Neuronal stem cell (in vitro differentiated cells): ENCODE measurements around the gene CLIC4.
"Not testable (repeated sequence)": the region's sequence is repeated elsewhere in the genome, so short reads cannot be mapped to it uniquely, and the experiment has no call there.

ENCODE experiments used
- DNase-seq: peaks from one replicate; pipeline ENCODE4 v3.0.0-alpha.2; 2013; ENCODE audit warnings: low spot score
- H2AFZ ChIP-seq: one replicate; pipeline ENCODE4 v1.6.1; 2013; ENCODE audit warnings: mild to moderate bottlenecking, low read length, inconsistent platforms
- H2AK5ac ChIP-seq: 2 replicates; pipeline ENCODE4 v1.6.1; 2013; ENCODE audit warnings: low read depth, mild to moderate bottlenecking, inconsistent platforms, low read length, moderate library complexity, mixed read lengths
- H2BK120ac ChIP-seq: 2 replicates; pipeline ENCODE4 v1.6.1; 2013; ENCODE audit warnings: low read depth, mild to moderate bottlenecking, inconsistent platforms, low read length, moderate library complexity, mixed read lengths
- H2BK12ac ChIP-seq: one replicate; pipeline ENCODE4 v1.6.1; 2013; ENCODE audit warnings: low read length, inconsistent platforms
- H2BK15ac ChIP-seq: 2 replicates; pipeline ENCODE4 v1.6.1; 2013; ENCODE audit warnings: mild to moderate bottlenecking, low read length, inconsistent platforms, mixed read lengths
- H2BK5ac ChIP-seq: one replicate; pipeline ENCODE4 v1.6.1; 2013; ENCODE audit warnings: inconsistent platforms, mild to moderate bottlenecking, low read length, moderate library complexity
- H3K14ac ChIP-seq: one replicate; pipeline ENCODE4 v1.6.1; 2013; ENCODE audit warnings: low read length, inconsistent platforms
- H3K18ac ChIP-seq: 2 replicates; pipeline ENCODE4 v1.6.1; 2013; ENCODE audit warnings: low read length, inconsistent platforms
- H3K23ac ChIP-seq: 2 replicates; pipeline ENCODE4 v1.6.1; 2013; ENCODE audit warnings: low read depth, mild to moderate bottlenecking, mixed read lengths, low read length, inconsistent platforms; ENCODE audit not compliant: poor library complexity
- H3K27ac ChIP-seq: replicated peaks from 3 replicates; pipeline ENCODE4 v1.5.1; 2013; ENCODE audit warnings: low read length, inconsistent platforms
- H3K27me3 ChIP-seq, 3 experiments: 2 replicates each; pipeline ENCODE4 v1.6.1; 2013; ENCODE audit warnings: low read length in 3 of 3, mild to moderate bottlenecking in 2 of 3, inconsistent platforms in 1 of 3, low read depth in 1 of 3, mixed read lengths in 1 of 3, moderate library complexity in 1 of 3; ENCODE audit not compliant: control insufficient read depth in 3 of 3, insufficient read depth in 3 of 3
- H3K36me3 ChIP-seq, 2 donors: replicated peaks in 1 of 2; 2 replicates each; pipeline ENCODE4 v1.6.1; 2013; ENCODE audit warnings: low read length in 2 of 2; ENCODE audit not compliant: control insufficient read depth in 2 of 2, insufficient read depth in 2 of 2
- H3K4ac ChIP-seq: 2 replicates; pipeline ENCODE4 v1.6.1; 2013; ENCODE audit warnings: inconsistent platforms, mild to moderate bottlenecking, low read length, moderate library complexity
- H3K4me1 ChIP-seq, 2 donors: 1 replicate in 1 of 2; 2 replicates in 1 of 2; pipeline ENCODE4 v1.6.1; 2013; ENCODE audit warnings: low read length in 2 of 2, low read depth in 1 of 2; ENCODE audit not compliant: control insufficient read depth in 2 of 2, insufficient read depth in 1 of 2
- H3K4me2 ChIP-seq: one replicate; pipeline ENCODE4 v1.6.1; 2013; ENCODE audit warnings: mild to moderate bottlenecking, low read length, inconsistent platforms; ENCODE audit not compliant: insufficient read depth, poor library complexity, severe bottlenecking
- H3K4me3 ChIP-seq, 2 donors: 2 replicates each; pipeline ENCODE4 v1.5.1; 2013; ENCODE audit warnings: low read length in 2 of 2, mild to moderate bottlenecking in 2 of 2, inconsistent platforms in 1 of 2, moderate library complexity in 1 of 2
- H3K79me1 ChIP-seq: one replicate; pipeline ENCODE4 v1.6.1; 2013; ENCODE audit warnings: low read depth, mild to moderate bottlenecking, inconsistent platforms, low read length, moderate library complexity
- H3K9ac ChIP-seq: one replicate; pipeline ENCODE4 v1.6.1; 2013; ENCODE audit warnings: mild to moderate bottlenecking, low read depth, low read length, inconsistent platforms; ENCODE audit not compliant: poor library complexity
- H3K9me3 ChIP-seq, 2 donors: replicated peaks in 1 of 2; 2 replicates each; pipeline versions ENCODE3 to v1.6.1; 2013; ENCODE audit warnings: low read length in 2 of 2, mild to moderate bottlenecking in 2 of 2, inconsistent platforms in 1 of 2, low read depth in 1 of 2, mixed read lengths in 1 of 2, moderate library complexity in 1 of 2; ENCODE audit not compliant: control insufficient read depth in 2 of 2, insufficient read depth in 1 of 2
- H4K8ac ChIP-seq: one replicate; pipeline ENCODE4 v1.6.1; 2013; ENCODE audit warnings: low read depth, mild to moderate bottlenecking, inconsistent platforms, low read length, moderate library complexity
- H4K91ac ChIP-seq: one replicate; pipeline ENCODE4 v1.6.1; 2013; ENCODE audit warnings: low read length, low read depth, mild to moderate bottlenecking, inconsistent platforms; ENCODE audit not compliant: poor library complexity
- WGBS, 2 donors: extraction: QIAGEN DNeasy Blood & Tissue Kit; methylation state at CpG; one replicate each; pipeline ENCODE4 v1.1.7; 2013; ENCODE audit warnings: missing lambda C conversion rate in 2 of 2, mixed read lengths in 1 of 2; ENCODE audit not compliant: insufficient read length in 2 of 2, insufficient replicate concordance in 1 of 2; ENCODE audit errors: extremely low coverage in 2 of 2; 5-methylcytosine and 5-hydroxymethylcytosine counted together

CLIC4 gene

DNA sequence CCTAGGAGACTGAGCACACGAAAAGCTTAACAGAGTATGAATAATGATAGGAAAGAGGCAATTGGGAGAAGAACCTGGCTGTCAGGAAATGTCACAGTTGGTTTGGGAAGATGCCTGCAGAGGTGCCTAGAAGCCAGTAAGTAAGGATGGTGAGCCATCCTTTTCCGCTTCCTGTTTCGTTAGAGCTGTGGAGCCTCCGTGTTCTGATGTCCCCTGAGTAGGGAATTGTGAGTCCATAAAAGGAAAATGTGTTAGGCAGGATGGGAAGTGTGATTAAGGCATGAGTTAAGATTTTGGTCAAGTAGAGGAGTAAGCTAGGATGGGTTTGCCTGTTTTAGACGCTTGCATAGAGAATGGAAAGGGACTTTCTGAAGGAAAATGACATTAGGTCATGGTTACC is 9.0 kb downstream of the CLIC4 start:
- Histone ChIP-seq H3K4ac (no peak overlapping the region), H3K79me1 (peaks cover 4% of the 10 kb centered on the region), H4K91ac (no peak overlapping the region), H3K9ac (no peak overlapping the region), H2BK120ac (no peak overlapping the region), H2AK5ac (no peak overlapping the region), H3K36me3 (peaks cover under 1 to 45% of the 10 kb centered on the region in 2 donors), H3K18ac (no peak overlapping the region), H3K9me3 (peaks cover 0 to 4% of the 10 kb centered on the region in 2 donors), H2BK15ac (no peak overlapping the region), H4K8ac (no peak overlapping the region), H2AFZ (no peak overlapping the region), H3K27me3 (no peaks in the 10 kb centered on the region), H3K27ac (no peak overlapping the region), H3K4me1 (no peaks in the 10 kb centered on the region), H3K4me2 (no peak overlapping the region), H3K23ac (no peak overlapping the region), H2BK12ac (no peak overlapping the region), H3K14ac (no peak overlapping the region), H2BK5ac (no peak overlapping the region), H3K4me3 (no peak overlapping the region)
- no peak for DNase-seq
- no CpG with 5 or more reads among the region's 5 CpGs for WGBS, 2 donors

DNA sequence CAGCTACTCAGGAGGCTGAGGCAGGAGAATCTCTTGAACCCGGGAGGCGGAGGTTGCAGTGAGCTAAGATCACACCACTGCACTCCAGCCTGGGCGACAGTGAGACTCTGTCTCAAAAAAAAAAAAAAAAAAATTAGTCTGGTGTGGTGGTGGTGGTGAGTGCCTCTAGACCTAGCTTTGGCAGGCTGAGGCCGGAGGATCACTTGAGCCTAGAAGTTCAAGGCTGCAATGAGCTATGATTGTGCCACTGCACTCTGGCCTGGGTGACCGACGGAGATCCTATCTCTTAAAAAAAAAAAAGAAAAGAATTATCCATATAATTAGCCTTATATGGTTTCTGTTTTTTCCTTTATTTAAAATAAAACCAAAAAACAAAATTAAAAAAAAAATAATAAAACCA is 10.1 kb downstream of the CLIC4 start:
- H3K14ac ChIP-seq, H4K8ac ChIP-seq, H2BK15ac ChIP-seq, H2AFZ ChIP-seq, H3K23ac ChIP-seq, H3K18ac ChIP-seq, H3K79me1 ChIP-seq, H3K4me1 ChIP-seq, H2BK12ac ChIP-seq, H2BK5ac ChIP-seq, DNase-seq, H3K4me3 ChIP-seq, H2AK5ac ChIP-seq, H3K27ac ChIP-seq, H4K91ac ChIP-seq, H3K27me3 ChIP-seq, H3K9me3 ChIP-seq, H3K9ac ChIP-seq, H3K4ac ChIP-seq, H3K4me2 ChIP-seq, H2BK120ac ChIP-seq: not testable (repeated sequence)
- no CpG with 5 or more reads among the region's 6 CpGs for WGBS, 2 donors
- H3K36me3 ChIP-seq: peaks cover 0 to 43% of the 10 kb centered on the region in 2 donors

GRCh38 chr1:24756395-24756794 is 11.1 kb downstream of the CLIC4 start:
- peaks cover 0 to 3% of the 10 kb centered on the region in 2 donors for H3K9me3 ChIP-seq
- H2BK5ac ChIP-seq: no peak overlapping the region
- H2BK12ac ChIP-seq: no peak overlapping the region
- H2AFZ ChIP-seq: no peak overlapping the region
- no peak overlapping the region for H4K91ac ChIP-seq
- H4K8ac ChIP-seq: no peak overlapping the region
- H3K4me3 ChIP-seq: no peak overlapping the region
- no peak overlapping the region for H3K23ac ChIP-seq
- WGBS, 2 donors: no CpG with 5 or more reads among the region's 2 CpGs
- H3K36me3 ChIP-seq: peaks cover 0 to 37% of the 10 kb centered on the region in 2 donors
- no peak overlapping the region for H3K9ac ChIP-seq
- H2AK5ac ChIP-seq: no peak overlapping the region
- no peak overlapping the region for H2BK120ac ChIP-seq
- H3K27me3 ChIP-seq: no peaks in the 10 kb centered on the region
- peaks cover 7% of the 10 kb centered on the region for H3K79me1 ChIP-seq
- no peak overlapping the region for H3K27ac ChIP-seq
- no peak overlapping the region for H3K4ac ChIP-seq
- no peak overlapping the region for H2BK15ac ChIP-seq
- no peak overlapping the region for H3K14ac ChIP-seq
- H3K4me1 ChIP-seq: peaks cover 0 to 3% of the 10 kb centered on the region in 2 donors
- no peak for DNase-seq
- H3K18ac ChIP-seq: no peak overlapping the region
- H3K4me2 ChIP-seq: no peak overlapping the region

- Histone ChIP-seq H2AFZ (no peak overlapping the region), H2BK15ac (no peak overlapping the region), H3K4me1 (peaks cover 0 to 3% of the 10 kb centered on the region in 2 donors), H3K14ac (no peak overlapping the region), H3K18ac (no peak overlapping the region), H3K4ac (no peak overlapping the region), H3K4me3 (no peak overlapping the region), H3K36me3 (peaks cover 0 to 32% of the 10 kb centered on the region in 2 donors), H3K4me2 (no peak overlapping the region), H3K23ac (no peak overlapping the region), H3K9me3 (peaks cover 0 to 3% of the 10 kb centered on the region in 2 donors), H2BK120ac (no peak overlapping the region), H2BK12ac (no peak overlapping the region), H4K8ac (no peak overlapping the region), H2BK5ac (no peak overlapping the region), H2AK5ac (no peak overlapping the region), H3K79me1 (peaks cover 9% of the 10 kb centered on the region), H3K27me3 (no peaks in the 10 kb centered on the region), H3K27ac (no peak overlapping the region), H4K91ac (no peak overlapping the region), H3K9ac (no peak overlapping the region)
- DNase-seq: no peak
- no CpG with 5 or more reads among the region's 5 CpGs for WGBS, 2 donors
Measured at GRCh38 chr1:24759492-24759891, 14.2 kb downstream of the CLIC4 start.
